Neuronal stem cell (in vitro differentiated cells): ENCODE results near the gene ADK.

Experiments
- DNase-seq: peaks from one replicate; pipeline ENCODE4 v3.0.0-alpha.2; 2013; ENCODE audit warnings: low spot score
- H2AFZ ChIP-seq: one replicate; pipeline ENCODE4 v1.6.1; 2013; ENCODE audit warnings: mild to moderate bottlenecking, low read length, inconsistent platforms
- H2AK5ac ChIP-seq: 2 replicates; pipeline ENCODE4 v1.6.1; 2013; ENCODE audit warnings: low read depth, mild to moderate bottlenecking, inconsistent platforms, low read length, moderate library complexity, mixed read lengths
- H2BK120ac ChIP-seq: 2 replicates; pipeline ENCODE4 v1.6.1; 2013; ENCODE audit warnings: low read depth, mild to moderate bottlenecking, inconsistent platforms, low read length, moderate library complexity, mixed read lengths
- H2BK12ac ChIP-seq: one replicate; pipeline ENCODE4 v1.6.1; 2013; ENCODE audit warnings: low read length, inconsistent platforms
- H2BK15ac ChIP-seq: 2 replicates; pipeline ENCODE4 v1.6.1; 2013; ENCODE audit warnings: mild to moderate bottlenecking, low read length, inconsistent platforms, mixed read lengths
- H2BK5ac ChIP-seq: one replicate; pipeline ENCODE4 v1.6.1; 2013; ENCODE audit warnings: inconsistent platforms, mild to moderate bottlenecking, low read length, moderate library complexity
- H3K14ac ChIP-seq: one replicate; pipeline ENCODE4 v1.6.1; 2013; ENCODE audit warnings: low read length, inconsistent platforms
- H3K18ac ChIP-seq: 2 replicates; pipeline ENCODE4 v1.6.1; 2013; ENCODE audit warnings: low read length, inconsistent platforms
- H3K23ac ChIP-seq: 2 replicates; pipeline ENCODE4 v1.6.1; 2013; ENCODE audit warnings: low read depth, mild to moderate bottlenecking, mixed read lengths, low read length, inconsistent platforms; ENCODE audit not compliant: poor library complexity
- H3K27ac ChIP-seq: replicated peaks from 3 replicates; pipeline ENCODE4 v1.5.1; 2013; ENCODE audit warnings: low read length, inconsistent platforms
- H3K27me3 ChIP-seq, 3 experiments: 2 replicates each; pipeline ENCODE4 v1.6.1; 2013; ENCODE audit warnings: low read length in 3 of 3, mild to moderate bottlenecking in 2 of 3, inconsistent platforms in 1 of 3, low read depth in 1 of 3, mixed read lengths in 1 of 3, moderate library complexity in 1 of 3; ENCODE audit not compliant: control insufficient read depth in 3 of 3, insufficient read depth in 3 of 3
- H3K36me3 ChIP-seq, 2 donors: replicated peaks in 1 of 2; 2 replicates each; pipeline ENCODE4 v1.6.1; 2013; ENCODE audit warnings: low read length in 2 of 2; ENCODE audit not compliant: control insufficient read depth in 2 of 2, insufficient read depth in 2 of 2
- H3K4ac ChIP-seq: 2 replicates; pipeline ENCODE4 v1.6.1; 2013; ENCODE audit warnings: inconsistent platforms, mild to moderate bottlenecking, low read length, moderate library complexity
- H3K4me1 ChIP-seq, 2 donors: 1 replicate in 1 of 2; 2 replicates in 1 of 2; pipeline ENCODE4 v1.6.1; 2013; ENCODE audit warnings: low read length in 2 of 2, low read depth in 1 of 2; ENCODE audit not compliant: control insufficient read depth in 2 of 2, insufficient read depth in 1 of 2
- H3K4me2 ChIP-seq: one replicate; pipeline ENCODE4 v1.6.1; 2013; ENCODE audit warnings: mild to moderate bottlenecking, low read length, inconsistent platforms; ENCODE audit not compliant: insufficient read depth, poor library complexity, severe bottlenecking
- H3K4me3 ChIP-seq, 2 donors: 2 replicates each; pipeline ENCODE4 v1.5.1; 2013; ENCODE audit warnings: low read length in 2 of 2, mild to moderate bottlenecking in 2 of 2, inconsistent platforms in 1 of 2, moderate library complexity in 1 of 2
- H3K79me1 ChIP-seq: one replicate; pipeline ENCODE4 v1.6.1; 2013; ENCODE audit warnings: low read depth, mild to moderate bottlenecking, inconsistent platforms, low read length, moderate library complexity
- H3K9ac ChIP-seq: one replicate; pipeline ENCODE4 v1.6.1; 2013; ENCODE audit warnings: mild to moderate bottlenecking, low read depth, low read length, inconsistent platforms; ENCODE audit not compliant: poor library complexity
- H3K9me3 ChIP-seq, 2 donors: replicated peaks in 1 of 2; 2 replicates each; pipeline versions ENCODE3 to v1.6.1; 2013; ENCODE audit warnings: low read length in 2 of 2, mild to moderate bottlenecking in 2 of 2, inconsistent platforms in 1 of 2, low read depth in 1 of 2, mixed read lengths in 1 of 2, moderate library complexity in 1 of 2; ENCODE audit not compliant: control insufficient read depth in 2 of 2, insufficient read depth in 1 of 2
- H4K8ac ChIP-seq: one replicate; pipeline ENCODE4 v1.6.1; 2013; ENCODE audit warnings: low read depth, mild to moderate bottlenecking, inconsistent platforms, low read length, moderate library complexity
- H4K91ac ChIP-seq: one replicate; pipeline ENCODE4 v1.6.1; 2013; ENCODE audit warnings: low read length, low read depth, mild to moderate bottlenecking, inconsistent platforms; ENCODE audit not compliant: poor library complexity
- WGBS, 2 donors: extraction: QIAGEN DNeasy Blood & Tissue Kit; methylation state at CpG; one replicate each; pipeline ENCODE4 v1.1.7; 2013; ENCODE audit warnings: missing lambda C conversion rate in 2 of 2, mixed read lengths in 1 of 2; ENCODE audit not compliant: insufficient read length in 2 of 2, insufficient replicate concordance in 1 of 2; ENCODE audit errors: extremely low coverage in 2 of 2; 5-methylcytosine and 5-hydroxymethylcytosine counted together

ADK gene

DNA sequence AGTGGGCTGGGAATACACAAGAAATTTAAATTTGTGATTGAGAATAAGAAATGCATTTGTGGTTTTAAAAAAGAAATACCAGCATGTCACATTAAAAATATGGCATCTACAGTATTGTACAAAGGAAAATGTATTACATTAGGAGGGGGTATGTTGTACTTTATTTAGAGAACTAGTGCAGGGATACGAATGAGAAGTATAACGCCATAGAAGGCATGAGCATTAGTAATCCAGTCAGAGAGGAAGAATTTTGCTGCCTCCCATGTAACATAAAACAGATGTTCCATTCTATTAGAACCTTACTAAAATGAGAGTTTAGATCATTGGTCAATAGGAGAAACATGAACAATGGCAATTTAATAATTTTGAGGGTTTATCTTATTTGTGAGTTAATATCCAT is 182.2 kb downstream of the ADK start:
- no peak overlapping the region for H2BK5ac ChIP-seq
- no peak overlapping the region for H3K4ac ChIP-seq
- no peak overlapping the region for H4K91ac ChIP-seq
- H2BK15ac ChIP-seq = no peak overlapping the region
- H4K8ac ChIP-seq = no peak overlapping the region
- DNase-seq = no peak
- H3K23ac ChIP-seq = no peak overlapping the region
- H3K79me1 ChIP-seq = no peaks in the 10 kb centered on the region
- H3K27ac ChIP-seq = no peak overlapping the region
- no peak overlapping the region for H3K18ac ChIP-seq
- H3K9ac ChIP-seq = no peak overlapping the region
- no peak overlapping the region for H2AFZ ChIP-seq
- H3K36me3 ChIP-seq = no peaks in the 10 kb centered on the region
- H3K14ac ChIP-seq = no peak overlapping the region
- H2BK120ac ChIP-seq = no peak overlapping the region
- no peak overlapping the region for H3K4me2 ChIP-seq
- H2BK12ac ChIP-seq = no peak overlapping the region
- no peaks in the 10 kb centered on the region for H3K4me1 ChIP-seq
- H3K9me3 ChIP-seq = peaks cover 0 to 5% of the 10 kb centered on the region in 2 donors
- H2AK5ac ChIP-seq = no peak overlapping the region
- no peak overlapping the region for H3K4me3 ChIP-seq
- WGBS, 2 donors = no CpG with 5 or more reads among the region's 2 CpGs
- H3K27me3 ChIP-seq = no peaks in the 10 kb centered on the region

DNA sequence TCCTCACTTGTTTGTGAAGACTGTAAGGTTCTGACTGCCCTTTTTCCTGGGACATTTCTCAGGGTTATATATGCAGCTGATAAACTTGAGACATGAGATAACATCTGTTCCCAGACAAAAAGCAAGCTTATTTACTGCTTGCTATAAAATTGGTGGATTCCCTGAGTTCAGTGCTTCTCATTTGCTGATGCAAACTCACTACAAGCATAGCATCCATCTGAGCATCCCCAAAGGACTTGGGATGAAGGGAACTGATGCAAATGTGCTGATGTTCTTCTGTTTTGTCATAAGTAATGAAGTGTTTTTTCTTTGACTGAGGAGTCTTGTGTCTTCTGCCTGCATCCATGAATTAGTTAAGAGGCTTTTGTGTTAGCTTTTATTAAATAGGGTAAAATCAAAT is 183.2 kb downstream of the ADK start:
- Histone ChIP-seq H3K18ac (no peak overlapping the region), H3K36me3 (no peaks in the 10 kb centered on the region), H3K9me3 (peaks cover 0 to 5% of the 10 kb centered on the region in 2 donors), H3K27me3 (no peaks in the 10 kb centered on the region), H3K14ac (no peak overlapping the region), H3K23ac (no peak overlapping the region), H4K91ac (no peak overlapping the region), H3K9ac (no peak overlapping the region), H2AFZ (no peak overlapping the region), H3K4me2 (no peak overlapping the region), H2BK12ac (no peak overlapping the region), H2BK5ac (no peak overlapping the region), H3K4me1 (no peaks in the 10 kb centered on the region), H3K4me3 (no peak overlapping the region), H3K79me1 (no peaks in the 10 kb centered on the region), H2AK5ac (no peak overlapping the region), H2BK15ac (no peak overlapping the region), H3K4ac (no peak overlapping the region), H2BK120ac (no peak overlapping the region), H4K8ac (no peak overlapping the region), H3K27ac (no peak overlapping the region)
- no peak for DNase-seq

DNA sequence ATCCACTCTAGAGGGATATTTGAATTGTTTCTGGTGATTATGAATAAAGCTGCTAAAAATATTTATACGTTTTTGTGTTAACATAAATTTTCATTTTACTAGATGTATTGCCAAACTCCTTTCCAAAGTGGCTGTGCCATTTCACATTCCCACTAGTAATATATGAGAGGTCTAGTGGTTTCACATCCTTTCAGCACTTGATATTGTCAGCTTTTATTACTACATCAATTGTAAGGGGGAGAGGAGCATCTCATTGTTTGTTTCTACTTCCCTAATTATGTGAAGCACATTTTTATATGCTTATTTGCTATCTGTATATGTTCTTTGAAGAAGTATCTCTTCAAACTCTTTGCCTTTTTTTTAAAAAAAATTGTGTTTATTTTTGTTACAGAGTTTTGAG is 184.5 kb downstream of the ADK start:
- no peak overlapping the region for H2BK15ac ChIP-seq
- no peak overlapping the region for H2BK12ac ChIP-seq
- no peak overlapping the region for H3K9ac ChIP-seq
- no peak overlapping the region for H4K91ac ChIP-seq
- no peak overlapping the region for H3K4ac ChIP-seq
- H3K14ac ChIP-seq = no peak overlapping the region
- no peaks in the 10 kb centered on the region for H3K4me1 ChIP-seq
- H4K8ac ChIP-seq = no peak overlapping the region
- WGBS, 2 donors = no CpG with 5 or more reads among the region's 1 CpG
- peaks cover 0 to 5% of the 10 kb centered on the region in 2 donors for H3K9me3 ChIP-seq
- no peaks in the 10 kb centered on the region for H3K36me3 ChIP-seq
- no peak for DNase-seq
- no peak overlapping the region for H2BK5ac ChIP-seq
- H2AK5ac ChIP-seq = no peak overlapping the region
- no peak overlapping the region for H3K23ac ChIP-seq
- H2AFZ ChIP-seq = no peak overlapping the region
- H2BK120ac ChIP-seq = no peak overlapping the region
- H3K18ac ChIP-seq = no peak overlapping the region
- H3K27me3 ChIP-seq = no peaks in the 10 kb centered on the region
- H3K79me1 ChIP-seq = no peaks in the 10 kb centered on the region
- no peak overlapping the region for H3K4me3 ChIP-seq
- no peak overlapping the region for H3K4me2 ChIP-seq
- no peak overlapping the region for H3K27ac ChIP-seq

DNA sequence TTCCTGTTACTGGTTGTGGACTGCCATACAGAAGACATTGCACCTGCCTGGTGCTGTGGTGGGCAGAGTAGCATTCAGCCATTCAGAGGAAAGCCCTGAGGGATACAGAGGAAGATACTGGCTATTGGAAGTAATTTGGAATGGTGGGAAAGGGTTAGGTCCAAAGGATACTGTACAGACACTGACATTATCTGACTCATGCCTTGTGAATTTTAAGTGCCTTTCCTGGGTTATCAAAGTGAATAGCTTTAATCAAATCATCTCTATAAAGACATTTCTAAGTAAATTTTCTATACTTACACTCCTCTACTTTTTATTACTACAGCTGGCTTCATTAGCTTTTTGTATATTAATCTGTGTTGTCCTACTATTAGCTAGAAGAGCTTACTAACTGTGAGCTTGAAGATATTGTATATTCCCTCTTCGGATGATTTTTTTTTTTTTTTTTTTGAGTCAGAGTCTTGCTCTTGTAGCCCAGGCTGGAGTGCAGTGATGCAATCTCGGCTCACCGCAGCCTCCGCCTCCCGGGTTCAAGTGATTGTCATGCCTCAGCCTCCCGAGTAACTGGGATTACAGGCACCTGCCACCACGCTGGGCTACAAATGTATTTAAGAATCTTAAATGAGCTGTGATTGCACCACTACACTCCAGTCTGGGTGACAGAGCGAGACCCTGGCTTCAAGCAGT is 186.5 kb downstream of the ADK start:
- no CpG with 5 or more reads among the region's 8 CpGs for WGBS, 2 donors
- H2BK12ac ChIP-seq = no peak overlapping the region
- H3K9me3 ChIP-seq = peaks cover 0 to 5% of the 10 kb centered on the region in 2 donors
- H3K4me1 ChIP-seq = no peaks in the 10 kb centered on the region
- no peak overlapping the region for H3K27ac ChIP-seq
- no peak overlapping the region for H2BK120ac ChIP-seq
- no peaks in the 10 kb centered on the region for H3K27me3 ChIP-seq
- no peak overlapping the region for H2BK15ac ChIP-seq
- no peak for DNase-seq
- H3K79me1 ChIP-seq = no peaks in the 10 kb centered on the region
- no peak overlapping the region for H4K91ac ChIP-seq
- no peak overlapping the region for H3K4me3 ChIP-seq
- no peak overlapping the region for H3K4ac ChIP-seq
- no peak overlapping the region for H2AK5ac ChIP-seq
- H3K9ac ChIP-seq = no peak overlapping the region
- H3K36me3 ChIP-seq = no peaks in the 10 kb centered on the region
- H3K4me2 ChIP-seq = no peak overlapping the region
- no peak overlapping the region for H3K14ac ChIP-seq
- no peak overlapping the region for H4K8ac ChIP-seq
- no peak overlapping the region for H3K18ac ChIP-seq
- H3K23ac ChIP-seq = no peak overlapping the region
- no peak overlapping the region for H2AFZ ChIP-seq
- H2BK5ac ChIP-seq = no peak overlapping the region
